Fibroblast of upper back skin (primary cell): ENCODE measurements around the gene CYTH3.
"Not testable (repeated sequence)": the region's sequence is repeated elsewhere in the genome, so short reads cannot be mapped to it uniquely, and the experiment has no call there.

ENCODE experiments used
- DNase-seq: peaks from one replicate; pipeline ENCODE4 v3.0.0-alpha.2; 2013

CYTH3 gene

GRCh38 chr7:6227294-6227846, 45.1 kb downstream of the CYTH3 start:
- DNase-seq, result peak; percentile 82

DNA sequence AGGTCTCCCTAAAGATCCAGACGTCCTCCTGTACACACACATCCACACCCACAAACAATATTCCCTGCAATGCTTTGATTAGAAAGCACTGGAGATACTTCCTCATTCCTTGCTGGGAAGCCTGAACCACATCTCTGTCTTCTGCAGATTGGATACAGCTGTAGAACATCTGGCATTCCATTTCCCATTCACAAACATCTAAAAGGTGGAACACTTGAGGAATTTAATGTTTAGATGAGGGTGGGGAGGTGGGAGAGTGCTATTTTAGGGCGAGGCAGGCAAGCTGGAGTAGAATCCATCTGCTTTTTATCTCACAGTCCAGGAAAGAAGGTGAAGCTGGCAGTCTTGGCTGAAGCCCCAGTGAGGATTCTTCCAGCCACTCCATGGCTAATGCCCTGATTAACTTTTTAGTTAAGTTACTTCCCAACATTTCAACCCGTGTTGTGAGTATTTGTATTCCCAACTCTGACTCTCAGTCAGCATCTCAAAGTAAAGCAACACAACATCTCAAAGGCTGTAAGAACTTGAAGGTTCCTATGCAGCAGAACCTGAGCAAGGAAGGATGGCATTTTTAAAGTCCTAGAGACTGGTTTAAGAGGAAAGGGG, 46.1 kb downstream of the CYTH3 start:
- peak; percentile 92 for DNase-seq

GRCh38 chr7:6223411-6223810, 49.0 kb downstream of the CYTH3 start:
- not testable (repeated sequence) for DNase-seq

DNA sequence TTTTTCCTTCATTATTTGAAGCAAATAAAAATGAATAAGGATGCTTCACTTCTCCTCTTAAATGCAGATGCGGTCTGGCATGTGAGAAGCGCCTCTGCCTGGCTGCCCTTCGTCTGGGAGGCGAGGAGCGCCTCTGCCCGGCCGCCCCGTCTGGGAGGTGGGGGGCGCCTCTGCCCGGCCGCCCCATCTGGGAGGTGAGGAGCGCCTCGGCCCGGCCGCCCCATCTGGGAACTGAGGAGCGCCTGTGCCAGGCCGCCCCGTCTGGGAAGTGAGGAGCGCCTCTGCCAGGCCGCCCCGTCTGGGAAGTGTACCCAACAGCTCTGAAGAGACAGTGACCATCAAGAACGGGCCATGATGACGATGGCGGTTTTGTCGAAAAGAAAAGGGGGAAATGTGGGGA, 49.4 kb downstream of the CYTH3 start:
- not testable (repeated sequence) for DNase-seq

DNA sequence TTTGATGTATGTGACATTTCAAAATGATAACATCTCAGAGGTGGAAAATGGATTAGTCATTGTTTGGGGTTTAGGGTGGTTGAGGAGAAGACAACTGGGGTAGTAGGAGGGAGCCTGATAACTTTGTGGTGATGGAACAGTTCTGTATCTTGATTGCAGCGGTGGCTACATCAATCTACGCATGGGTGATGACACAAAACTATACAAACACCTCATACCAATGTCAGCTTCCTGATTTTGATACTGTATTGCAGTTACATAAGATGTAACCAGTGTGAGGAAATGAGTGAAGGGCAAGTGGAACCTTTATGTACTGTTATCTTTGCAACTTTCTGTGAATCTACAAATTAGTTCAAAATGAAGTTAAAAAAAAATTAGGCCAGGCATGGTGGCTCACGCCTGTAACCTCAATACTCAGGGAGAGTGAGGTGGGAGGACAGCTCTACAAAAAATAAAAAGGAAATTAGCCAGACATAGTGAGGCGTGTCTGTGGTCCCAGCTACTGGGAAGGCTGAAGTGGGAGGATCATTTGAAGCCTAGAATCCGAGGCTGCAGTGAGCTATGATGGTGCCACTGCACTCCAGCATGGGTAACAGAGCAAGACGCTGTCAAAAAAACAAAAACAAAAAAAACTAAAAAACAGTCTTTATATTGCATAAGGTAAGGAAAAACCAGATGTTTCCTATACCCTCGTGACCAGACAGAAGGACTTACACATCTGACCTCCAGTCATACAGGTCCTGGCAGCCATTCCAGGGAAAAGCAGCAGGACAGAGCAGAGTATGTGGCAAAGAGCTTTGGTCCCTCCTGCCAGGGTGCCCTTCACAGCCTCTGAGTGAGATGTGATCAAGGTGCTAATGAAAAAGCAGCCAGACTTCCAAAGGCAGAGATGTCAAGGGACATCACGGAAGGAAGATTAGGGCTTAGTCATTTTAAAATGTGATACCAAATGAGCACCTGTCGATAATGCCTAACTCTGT, 50.8 kb downstream of the CYTH3 start:
- peak; percentile 28 for DNase-seq

DNA sequence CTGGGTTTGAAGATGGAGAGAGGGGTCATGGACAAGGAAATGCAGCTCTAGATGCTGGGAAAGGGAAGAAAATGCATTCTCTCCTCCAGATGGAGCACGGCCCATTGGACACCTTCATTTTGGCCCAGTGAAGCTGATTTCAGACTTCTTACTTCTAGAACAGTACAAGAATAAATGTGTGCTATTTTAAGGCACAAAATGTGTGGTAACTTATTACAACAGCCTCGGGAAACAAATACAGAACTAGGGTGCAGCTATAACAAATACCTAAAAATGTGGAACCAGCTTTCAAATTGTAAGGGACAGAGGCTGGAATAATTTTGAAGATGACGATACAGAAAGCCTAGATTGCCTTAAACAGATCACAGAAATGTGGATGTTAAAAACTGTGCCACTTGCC, 54.1 kb downstream of the CYTH3 start:
- DNase-seq, result no peak

DNA sequence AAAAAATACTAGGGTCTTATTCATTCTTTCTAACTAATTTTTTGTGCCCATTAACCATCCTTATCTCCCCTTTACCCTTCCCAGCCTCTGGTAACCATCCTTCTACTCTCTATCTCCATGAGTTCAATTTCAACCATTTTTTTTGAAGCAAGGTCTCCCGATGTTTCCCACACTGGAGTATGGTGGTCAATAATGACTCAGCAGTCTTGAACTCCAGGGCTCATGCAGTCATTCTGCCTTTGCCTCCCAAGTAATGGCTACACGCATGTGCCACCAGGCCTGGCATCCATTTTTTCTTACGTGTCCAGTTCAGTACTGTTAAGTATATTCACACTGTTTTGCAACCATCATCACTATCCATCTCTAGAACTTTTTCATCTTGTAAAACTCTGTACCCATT, 60.4 kb downstream of the CYTH3 start:
- no peak for DNase-seq

- no peak for DNase-seq
These were observed 61.6 kb downstream of the CYTH3 start for GRCh38 chr7:6210621-6211372.

GRCh38 chr7:6209340-6209739, 63.1 kb downstream of the CYTH3 start:
- no peak for DNase-seq

- DNase-seq, result no peak
These were observed 63.7 kb downstream of the CYTH3 start for GRCh38 chr7:6208573-6209328.

DNA sequence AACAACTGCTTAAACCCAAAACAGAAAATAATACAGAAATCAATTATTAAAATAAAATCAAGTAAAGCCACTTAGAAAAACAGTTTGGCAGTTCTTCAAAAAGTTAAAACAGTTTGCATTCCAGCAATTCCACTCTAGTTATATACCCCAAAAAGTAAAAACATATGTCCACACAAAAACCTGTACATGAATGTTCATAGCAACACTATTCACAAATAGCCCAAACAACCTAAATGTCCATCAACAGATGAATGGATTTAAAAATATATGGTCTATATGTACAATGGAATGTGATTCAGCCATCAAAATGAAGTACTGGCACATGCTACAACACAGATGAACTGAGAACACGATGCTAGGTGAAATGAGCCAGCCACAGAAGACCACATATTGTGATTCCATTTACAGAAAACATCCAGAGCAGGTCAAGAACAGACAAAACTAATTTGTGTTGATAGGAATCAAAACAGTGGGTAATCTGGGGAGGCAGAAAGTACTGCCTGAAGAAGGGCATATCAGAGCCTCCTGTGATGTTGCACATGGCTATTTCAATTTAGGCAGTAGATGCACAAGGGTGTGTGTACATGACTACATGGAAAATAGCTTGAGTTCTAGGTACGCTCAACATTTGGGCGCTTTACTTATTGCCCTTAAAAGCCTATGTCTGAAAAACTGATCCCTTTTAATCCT, 66.3 kb downstream of the CYTH3 start:
- peak; percentile 74 for DNase-seq

GRCh38 chr7:6203381-6203780, 69.0 kb downstream of the CYTH3 start:
- DNase-seq, result no peak

GRCh38 chr7:6202117-6202516, 70.3 kb downstream of the CYTH3 start:
- DNase-seq, result no peak

DNA sequence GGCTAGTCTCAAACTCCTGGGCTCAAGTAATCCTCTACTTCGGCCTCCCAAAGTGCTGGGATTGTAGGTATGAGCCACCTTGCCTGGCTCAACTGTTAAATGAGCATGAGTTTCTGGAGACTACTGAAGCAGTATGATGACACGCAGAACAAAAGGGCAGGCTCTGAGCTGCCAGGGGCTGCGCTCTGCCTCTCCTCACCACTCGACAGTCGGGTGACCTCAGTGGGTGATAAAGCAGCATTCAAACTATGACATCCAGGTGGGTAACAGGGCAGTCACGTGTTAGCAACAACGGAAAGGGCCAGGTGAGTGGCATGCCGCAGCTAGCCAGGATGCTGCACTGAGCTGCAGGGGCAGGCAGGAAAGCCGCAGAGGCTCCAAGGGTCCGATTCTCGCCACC, 71.5 kb downstream of the CYTH3 start:
- no peak for DNase-seq

DNA sequence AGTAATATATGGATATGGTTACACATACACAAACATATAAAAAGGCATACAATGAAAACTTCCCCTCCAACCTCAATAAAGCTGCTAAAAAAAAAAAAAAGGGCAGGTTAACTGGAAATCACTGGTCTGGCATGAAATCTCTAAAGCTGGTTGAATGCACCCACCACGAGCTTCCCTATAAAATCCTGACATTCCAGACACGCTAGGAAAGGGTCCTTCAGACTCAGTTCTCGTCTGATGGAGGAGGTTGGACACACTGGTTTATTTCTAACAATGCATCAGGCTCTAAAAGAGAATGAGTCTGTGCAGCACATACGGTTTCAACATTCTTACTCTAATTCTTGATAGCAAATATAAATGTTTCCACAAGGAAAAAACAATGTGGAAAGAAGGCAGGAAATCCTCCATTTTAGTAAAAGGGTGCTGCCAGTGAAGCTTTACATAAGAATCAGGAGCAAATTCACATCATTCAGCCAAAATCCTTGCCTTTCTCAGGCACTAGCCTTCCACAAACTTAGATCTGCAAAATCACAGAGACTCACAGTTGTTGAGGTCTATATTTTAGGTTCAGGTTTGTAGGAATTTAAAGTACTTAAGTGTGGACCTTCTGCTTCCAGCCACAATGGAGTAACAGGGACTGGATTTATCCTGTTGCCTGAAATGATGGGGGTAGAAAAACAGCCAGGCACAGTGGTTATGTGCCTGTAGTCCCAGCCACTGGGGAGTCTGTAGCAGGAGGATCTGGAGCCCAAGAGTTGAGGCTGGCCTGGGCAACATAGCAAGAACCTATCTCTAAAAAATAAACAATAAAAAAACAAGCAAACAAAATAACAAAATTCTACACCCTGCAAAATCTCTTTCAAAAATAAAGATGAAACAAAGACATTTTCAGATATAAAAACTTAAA, 73.5 kb downstream of the CYTH3 start:
- no peak for DNase-seq

DNA sequence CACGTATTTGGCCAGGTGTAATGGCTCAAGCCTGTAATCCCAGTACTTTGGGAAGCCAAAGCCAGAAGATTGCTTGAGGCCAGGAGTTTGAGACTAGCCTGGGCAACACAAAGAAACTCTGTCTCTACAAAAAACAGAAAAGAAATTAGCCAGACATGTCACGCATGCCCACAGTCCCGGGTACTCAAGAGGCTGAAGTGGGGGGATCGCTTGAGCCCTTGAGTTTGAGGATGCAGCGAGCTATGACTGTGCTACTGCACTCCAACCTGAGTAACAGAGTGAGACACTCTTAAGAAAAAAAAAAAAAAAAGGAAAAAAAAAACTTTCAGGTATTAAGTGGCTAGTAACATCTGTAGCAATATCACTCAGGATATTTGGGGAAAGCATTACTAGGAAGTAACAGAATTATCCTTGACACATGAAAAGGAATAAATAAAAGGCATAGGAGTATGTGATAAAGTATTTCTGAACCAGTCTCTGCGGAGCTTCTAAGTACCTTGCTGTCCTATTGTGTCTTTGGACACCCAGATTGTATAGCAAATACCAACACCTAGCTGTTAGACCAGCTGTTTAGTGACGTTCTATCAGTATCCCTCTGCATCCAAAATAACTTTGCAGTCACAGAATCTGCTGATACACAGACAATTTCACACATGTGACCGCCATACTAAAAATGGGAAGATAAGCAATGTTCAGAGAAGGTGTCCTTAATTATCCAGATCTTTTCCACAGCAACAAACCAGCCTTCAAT, 74.4 kb downstream of the CYTH3 start:
- no peak for DNase-seq

DNA sequence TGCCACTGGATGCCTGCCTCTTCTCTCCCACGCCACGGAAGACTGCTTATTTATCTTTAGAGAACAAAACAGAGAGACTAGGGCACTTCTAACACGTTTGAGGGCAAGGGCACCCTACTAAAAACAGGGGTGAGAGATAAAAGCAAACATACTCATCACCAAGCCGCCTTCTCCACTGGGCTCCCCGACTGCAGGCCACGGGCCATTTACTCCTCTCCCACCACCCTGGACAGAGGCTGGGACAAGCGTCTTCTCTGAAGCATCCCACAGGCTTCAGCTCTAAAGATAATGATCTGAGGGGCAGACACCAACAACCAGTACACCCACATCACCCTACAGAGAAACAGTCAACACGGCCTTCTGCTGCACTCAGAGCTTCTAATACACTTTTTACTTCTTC, 78.7 kb downstream of the CYTH3 start:
- DNase-seq, result no peak

- DNase-seq, result not testable (repeated sequence)
These were observed 81.9 kb downstream of the CYTH3 start for GRCh38 chr7:6190563-6190962.

DNA sequence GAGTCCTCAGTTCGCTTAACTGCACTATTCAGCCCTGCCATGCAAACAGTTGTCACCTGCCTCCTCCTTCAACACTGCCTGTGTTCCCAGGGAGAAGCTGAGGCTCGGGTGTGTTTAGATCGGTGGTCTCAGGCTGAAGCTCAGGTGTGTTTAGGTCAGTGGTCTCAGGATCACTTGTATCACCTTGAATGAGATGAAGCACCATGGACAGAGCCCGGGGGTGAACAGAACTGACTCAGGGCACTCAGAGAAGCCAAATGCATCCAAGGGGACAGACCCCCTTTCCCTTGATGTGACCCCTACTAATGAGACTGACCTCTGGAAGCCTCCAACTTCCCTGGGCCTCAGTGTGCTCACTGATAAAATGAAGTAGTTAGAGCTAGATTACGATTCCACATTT, 84.0 kb downstream of the CYTH3 start:
- no peak for DNase-seq

DNA sequence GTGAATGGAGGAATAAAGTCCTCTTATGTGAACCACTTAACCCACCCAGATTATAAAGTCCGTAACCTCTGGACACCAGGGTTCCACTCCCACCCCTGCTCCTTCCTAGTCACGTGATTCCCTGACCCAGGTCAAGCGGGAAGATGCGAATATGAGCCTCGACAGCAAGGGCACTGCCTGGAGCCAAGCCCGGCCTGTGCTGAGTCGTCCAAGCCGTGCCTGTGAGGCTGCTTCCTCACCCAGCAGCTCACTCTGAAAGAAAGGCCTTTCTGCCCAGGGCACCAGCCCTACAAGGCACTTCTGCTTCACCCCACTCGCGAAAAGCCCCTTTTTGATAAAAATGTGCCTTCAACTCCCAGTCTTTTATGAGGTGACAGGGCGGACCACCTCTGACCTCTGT, 85.8 kb downstream of the CYTH3 start:
- no peak for DNase-seq
